ENCODE measurements around the gene MAD2L1BP.

MAD2L1BP gene

DNA sequence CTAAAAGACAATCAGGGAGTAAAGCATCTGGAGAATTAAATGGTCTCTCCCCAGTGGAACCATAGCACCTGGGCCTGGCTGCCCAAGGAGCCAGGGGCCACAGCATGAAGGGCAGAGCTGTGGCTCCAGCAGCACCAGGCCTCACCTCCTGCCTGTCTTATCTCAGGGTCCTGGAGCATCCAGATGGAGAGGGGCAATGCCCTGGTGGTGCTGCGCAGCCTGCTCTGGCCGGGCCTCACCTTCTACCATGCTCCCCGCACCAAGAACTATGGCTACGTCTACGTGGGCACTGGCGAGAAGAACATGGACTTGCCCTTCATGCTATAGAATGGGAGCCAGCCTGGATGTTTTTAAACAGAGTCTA lies 35.0 kb downstream of the MAD2L1BP start:
- no peak for DNase-seq (ENCODE audit: low read depth, low spot score)
- TF ChIP-seq, protein P1, sequence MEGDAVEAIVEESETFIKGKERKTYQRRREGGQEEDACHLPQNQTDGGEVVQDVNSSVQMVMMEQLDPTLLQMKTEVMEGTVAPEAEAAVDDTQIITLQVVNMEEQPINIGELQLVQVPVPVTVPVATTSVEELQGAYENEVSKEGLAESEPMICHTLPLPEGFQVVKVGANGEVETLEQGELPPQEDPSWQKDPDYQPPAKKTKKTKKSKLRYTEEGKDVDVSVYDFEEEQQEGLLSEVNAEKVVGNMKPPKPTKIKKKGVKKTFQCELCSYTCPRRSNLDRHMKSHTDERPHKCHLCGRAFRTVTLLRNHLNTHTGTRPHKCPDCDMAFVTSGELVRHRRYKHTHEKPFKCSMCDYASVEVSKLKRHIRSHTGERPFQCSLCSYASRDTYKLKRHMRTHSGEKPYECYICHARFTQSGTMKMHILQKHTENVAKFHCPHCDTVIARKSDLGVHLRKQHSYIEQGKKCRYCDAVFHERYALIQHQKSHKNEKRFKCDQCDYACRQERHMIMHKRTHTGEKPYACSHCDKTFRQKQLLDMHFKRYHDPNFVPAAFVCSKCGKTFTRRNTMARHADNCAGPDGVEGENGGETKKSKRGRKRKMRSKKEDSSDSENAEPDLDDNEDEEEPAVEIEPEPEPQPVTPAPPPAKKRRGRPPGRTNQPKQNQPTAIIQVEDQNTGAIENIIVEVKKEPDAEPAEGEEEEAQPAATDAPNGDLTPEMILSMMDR (IDR thresholded peaks at IDR 0.05; ENCODE audit: low read depth, low read length), result no peak
- no peak overlapping the region for H3K4me3 ChIP-seq (ENCODE audit: low read depth, low read length)
- in situ Hi-C loops (cut with HindIII; ENCODE audit: low sequenced_read_pairs), result no loop called here

DNA sequence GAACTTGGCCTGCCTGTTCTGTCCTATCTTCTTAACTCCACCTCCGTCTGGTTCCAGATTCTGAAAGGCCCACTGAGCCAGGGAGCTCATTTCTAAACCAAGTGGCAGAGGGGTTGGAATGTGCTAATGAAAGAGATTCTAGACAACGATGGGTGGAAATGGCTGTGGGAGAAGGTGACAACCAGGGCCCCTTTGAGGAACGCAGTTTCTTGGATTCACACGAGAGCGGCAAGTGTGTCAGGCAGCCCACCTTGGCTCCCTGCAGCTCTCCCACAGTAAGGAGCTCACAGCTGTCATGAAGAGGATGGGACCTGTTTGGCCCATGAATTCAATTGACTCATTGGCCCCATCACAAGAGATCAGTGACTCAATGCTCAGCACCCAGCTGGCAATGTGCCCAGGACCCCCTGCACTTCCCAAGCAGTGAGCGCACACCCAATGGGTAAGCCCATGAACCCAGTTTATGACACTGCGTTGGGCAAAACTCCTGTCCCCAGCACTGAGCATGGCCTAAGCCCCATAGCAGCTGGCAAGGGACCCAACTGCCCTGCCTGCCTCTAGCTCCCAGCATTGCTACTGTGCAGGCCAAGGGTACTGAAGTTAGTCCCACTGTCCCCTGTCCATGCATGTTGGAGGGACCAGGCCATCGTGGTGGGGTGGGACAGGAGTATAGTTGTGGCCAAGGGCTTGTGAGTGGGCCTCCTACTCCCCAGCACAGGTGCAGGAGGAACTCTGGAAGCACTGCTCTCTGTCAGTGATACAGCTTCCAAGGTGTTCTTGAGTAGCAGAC lies 35.6 kb downstream of the MAD2L1BP start:
- in situ Hi-C loops (cut with HindIII; ENCODE audit: low sequenced_read_pairs), result no loop called here
- DNase-seq (ENCODE audit: low read depth, low spot score), result no peak
- TF ChIP-seq, protein P1 (IDR thresholded peaks at IDR 0.05; ENCODE audit: low read depth, low read length), result no peak
- no peak overlapping the region for H3K4me3 ChIP-seq (ENCODE audit: low read depth, low read length)

DNA sequence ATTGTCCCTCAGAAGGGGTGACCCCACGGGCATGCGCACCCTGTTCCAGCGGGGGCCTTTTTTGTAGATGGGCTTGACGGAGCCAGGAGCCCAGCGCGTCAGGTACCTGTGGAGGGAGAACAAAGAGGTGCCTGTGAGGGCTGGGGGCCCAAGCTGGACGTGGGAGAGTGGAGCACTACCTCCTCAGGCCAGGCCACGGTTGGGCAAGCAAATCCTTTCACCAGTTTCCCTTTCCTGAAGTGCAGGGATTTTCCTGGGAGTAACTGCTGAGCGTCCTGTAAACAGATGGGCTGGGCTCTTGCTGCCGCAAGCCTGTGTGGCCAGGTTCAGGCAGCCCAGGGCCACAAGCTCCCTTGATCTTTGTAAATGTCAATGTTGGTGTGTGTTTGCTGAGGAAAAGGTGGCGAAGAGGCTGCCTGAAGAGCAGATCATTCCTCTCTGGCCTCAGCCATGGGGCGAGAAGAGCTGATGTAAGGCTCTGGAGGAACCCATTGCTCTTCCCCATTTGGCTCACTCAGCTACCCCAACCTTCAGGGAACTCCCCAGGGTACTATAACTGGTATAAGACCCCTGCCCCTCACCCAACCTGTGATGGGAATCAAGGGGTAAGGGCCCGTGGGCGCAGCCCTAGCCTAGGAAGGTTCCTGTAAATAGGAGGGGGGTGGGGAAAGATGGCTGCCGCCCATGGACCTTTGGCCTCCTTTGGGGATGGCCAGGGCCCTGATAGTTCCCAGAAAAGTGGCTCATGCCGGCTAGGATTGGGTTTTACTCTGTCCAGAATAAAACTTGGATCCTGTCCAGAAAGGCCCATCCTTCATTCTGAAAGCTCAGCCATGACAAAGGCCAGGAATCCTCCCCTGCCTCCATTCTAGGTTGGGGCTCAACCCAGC lies 36.4 kb downstream of the MAD2L1BP start:
- in situ Hi-C loops (cut with HindIII; ENCODE audit: low sequenced_read_pairs), result no loop called here
- H3K4me3 ChIP-seq (ENCODE audit: low read depth, low read length), result no peak overlapping the region
- TF ChIP-seq, protein P1 (IDR thresholded peaks at IDR 0.05; ENCODE audit: low read depth, low read length), result no peak
- DNase-seq (ENCODE audit: low read depth, low spot score), result no peak

DNA sequence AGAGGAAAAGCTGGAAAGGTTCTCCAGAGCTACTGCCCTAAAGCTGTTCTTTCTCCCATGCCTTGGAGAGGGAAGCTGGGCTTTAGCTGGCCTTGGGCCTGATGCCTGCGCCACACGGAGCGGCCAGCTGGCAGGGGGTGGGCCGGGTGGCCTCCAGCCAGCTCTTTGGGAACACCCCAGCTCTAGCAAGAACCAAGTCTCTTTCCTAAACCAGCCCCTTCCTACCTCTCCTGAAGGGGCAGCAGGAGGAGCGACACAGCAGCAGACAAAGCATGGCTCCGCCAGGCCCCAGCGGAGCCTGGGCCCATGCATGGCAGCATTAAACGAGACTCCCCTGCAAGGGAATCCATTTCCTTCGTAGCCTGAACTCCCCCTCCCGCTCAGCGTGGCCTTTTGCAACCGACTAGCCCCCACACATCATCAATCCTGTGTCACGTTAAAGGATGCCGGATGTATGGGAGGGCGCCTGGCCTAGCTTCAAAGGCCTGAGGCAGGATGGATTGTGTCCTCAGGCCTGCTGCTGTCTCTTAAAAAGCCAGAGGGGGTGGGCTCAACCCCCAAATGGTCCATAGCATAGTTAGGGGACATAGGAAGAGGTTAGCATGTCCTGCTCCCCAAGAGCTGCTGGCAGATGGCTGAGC lies 37.9 kb downstream of the MAD2L1BP start:
- no peak for DNase-seq (ENCODE audit: low read depth, low spot score)
- TF ChIP-seq, protein P1 (IDR thresholded peaks at IDR 0.05; ENCODE audit: low read depth, low read length), result no peak
- in situ Hi-C loops (cut with HindIII; ENCODE audit: low sequenced_read_pairs), result no loop called here
- no peak overlapping the region for H3K4me3 ChIP-seq (ENCODE audit: low read depth, low read length)

DNA sequence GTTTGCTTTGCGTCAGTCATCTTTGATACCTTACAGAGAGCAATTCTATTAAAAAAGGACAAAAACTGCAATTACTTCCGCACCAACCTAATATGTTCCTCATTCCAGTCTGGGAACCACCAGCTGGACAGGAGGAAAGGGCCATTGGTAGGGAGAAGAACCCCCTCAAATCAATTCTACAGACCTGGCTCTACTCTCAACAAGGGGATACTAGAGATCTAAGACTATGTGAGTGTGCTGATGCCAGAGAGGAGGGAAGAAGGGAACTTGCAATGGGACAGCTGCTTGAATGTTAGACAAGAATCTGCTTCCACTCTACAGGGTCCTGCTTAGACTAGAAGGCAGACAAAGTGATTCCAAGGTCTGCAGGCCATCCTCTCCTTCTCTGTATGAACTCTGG lies 38.7 kb downstream of the MAD2L1BP start:
- DNase-seq (ENCODE audit: low read depth, low spot score), result no peak
- H3K4me3 ChIP-seq (ENCODE audit: low read depth, low read length), result no peak overlapping the region
- in situ Hi-C loops (cut with HindIII; ENCODE audit: low sequenced_read_pairs), result no loop called here
- TF ChIP-seq, protein P1 (IDR thresholded peaks at IDR 0.05; ENCODE audit: low read depth, low read length), result no peak

DNA sequence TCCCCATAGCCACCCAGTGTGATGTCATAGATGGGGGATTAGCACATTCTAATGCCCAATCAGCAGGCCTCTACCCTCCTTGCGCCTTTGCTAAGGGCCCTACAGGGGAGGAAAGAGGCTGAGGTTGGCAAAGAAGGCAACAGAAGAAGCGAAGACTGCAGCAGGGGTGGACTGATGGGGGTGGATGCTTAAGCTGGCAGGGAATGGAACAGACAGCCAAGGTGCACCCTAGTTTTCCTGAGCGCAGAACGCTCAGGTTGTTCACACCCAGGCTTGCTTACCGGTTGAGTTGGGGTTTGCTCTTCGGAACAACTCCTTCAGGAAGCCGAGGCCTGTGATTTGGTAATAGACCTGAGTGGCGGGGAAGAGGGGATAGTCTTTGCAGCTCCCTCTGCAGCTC lies 39.3 kb downstream of the MAD2L1BP start:
- in situ Hi-C loops (cut with HindIII; ENCODE audit: low sequenced_read_pairs), result no loop called here
- H3K4me3 ChIP-seq (ENCODE audit: low read depth, low read length), result no peak overlapping the region
- TF ChIP-seq, protein P1 (IDR thresholded peaks at IDR 0.05; ENCODE audit: low read depth, low read length), result no peak
- no peak for DNase-seq (ENCODE audit: low read depth, low spot score)
